ENCODE results near the gene CKLF.

The CKLF gene

DNA sequence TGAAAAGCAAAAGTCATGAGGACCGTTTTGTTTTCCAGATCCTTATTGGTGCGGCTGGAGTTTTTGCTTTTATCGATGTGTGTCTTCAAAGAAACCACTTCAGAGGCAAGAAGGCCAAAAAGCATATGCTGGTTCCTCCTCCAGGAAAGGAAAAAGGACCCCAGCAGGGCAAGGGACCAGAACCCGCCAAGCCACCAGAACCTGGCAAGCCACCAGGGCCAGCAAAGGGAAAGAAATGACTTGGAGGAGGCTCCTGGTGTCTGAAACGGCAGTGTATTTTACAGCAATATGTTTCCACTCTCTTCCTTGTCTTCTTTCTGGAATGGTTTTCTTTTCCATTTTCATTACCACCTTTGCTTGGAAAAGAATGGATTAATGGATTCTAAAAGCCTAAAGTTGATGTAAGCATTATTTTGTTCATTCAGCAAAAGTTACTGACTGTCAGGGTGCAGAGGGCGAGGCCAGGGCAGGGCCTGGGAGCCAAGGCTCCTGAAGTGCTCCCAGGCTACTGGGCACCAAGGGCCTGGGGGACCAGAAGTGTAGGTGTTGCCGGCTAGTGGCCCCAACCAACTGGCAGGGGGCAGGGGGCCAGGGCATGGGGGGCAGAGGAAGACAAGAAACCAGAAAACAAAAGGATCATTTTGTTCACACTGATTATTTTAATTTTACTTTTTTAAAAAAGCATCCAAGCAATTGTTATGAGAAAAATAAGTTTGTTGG, 35.7 kb downstream of the CKLF start:
- ChIA-PET POLR2A (no interaction called here), CTCF (no interaction called here)
- TF ChIP-seq, protein P1, sequence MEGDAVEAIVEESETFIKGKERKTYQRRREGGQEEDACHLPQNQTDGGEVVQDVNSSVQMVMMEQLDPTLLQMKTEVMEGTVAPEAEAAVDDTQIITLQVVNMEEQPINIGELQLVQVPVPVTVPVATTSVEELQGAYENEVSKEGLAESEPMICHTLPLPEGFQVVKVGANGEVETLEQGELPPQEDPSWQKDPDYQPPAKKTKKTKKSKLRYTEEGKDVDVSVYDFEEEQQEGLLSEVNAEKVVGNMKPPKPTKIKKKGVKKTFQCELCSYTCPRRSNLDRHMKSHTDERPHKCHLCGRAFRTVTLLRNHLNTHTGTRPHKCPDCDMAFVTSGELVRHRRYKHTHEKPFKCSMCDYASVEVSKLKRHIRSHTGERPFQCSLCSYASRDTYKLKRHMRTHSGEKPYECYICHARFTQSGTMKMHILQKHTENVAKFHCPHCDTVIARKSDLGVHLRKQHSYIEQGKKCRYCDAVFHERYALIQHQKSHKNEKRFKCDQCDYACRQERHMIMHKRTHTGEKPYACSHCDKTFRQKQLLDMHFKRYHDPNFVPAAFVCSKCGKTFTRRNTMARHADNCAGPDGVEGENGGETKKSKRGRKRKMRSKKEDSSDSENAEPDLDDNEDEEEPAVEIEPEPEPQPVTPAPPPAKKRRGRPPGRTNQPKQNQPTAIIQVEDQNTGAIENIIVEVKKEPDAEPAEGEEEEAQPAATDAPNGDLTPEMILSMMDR (IDR thresholded peaks at IDR 0.05; ENCODE audit: insufficient read depth, low read length, missing control alignments) = no peak
- H3K4me3 ChIP-seq (ENCODE audit: low read depth, low read length) = no peak overlapping the region
- no peak for DNase-seq (ENCODE audit: low read depth, low spot score)

DNA sequence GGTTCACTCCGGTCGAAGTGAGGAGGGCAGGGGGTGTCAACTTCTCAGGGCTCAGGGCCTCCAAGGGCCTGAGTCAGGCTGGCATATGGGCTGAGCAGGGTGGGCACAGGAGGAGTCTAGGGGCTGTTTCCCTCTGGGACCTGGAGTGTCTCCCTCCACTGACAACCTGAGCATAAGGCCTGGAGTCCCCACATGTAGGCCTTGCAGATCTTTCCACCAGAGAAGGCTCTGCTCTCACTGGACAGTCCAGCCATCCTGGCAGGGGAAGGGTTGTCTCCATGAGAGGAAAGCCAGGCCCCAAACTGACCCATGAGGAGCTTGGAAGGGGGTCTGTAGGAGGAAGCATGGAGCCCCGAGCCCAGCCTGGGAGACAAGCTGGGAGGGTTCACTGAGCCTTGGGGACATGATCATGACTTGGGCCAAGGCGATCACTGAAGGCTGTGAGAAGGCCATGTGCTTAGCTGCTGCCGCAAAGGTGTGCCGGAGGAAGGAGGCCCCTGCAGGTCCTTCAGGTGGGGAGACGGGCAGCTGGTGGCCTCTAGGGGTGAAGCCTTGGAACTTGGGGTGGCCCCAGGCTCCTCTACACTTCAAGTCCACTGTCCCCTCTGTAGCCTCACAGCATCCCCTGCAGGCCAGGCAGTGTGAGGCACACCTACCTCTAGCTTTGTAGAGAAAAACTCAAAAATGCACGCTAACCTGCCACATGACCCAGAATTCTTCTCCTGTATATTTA, 36.8 kb downstream of the CKLF start:
- ChIA-PET CTCF (interaction anchor here (0.8 to 2.7 kb wide), 4 partner anchors 15 to 183 kb away, joined by 3 to 10 read pairs (median 4); partner anchors contain the start of gene CMTM3), POLR2A (no interaction called here)
- DNase-seq (ENCODE audit: low read depth, low spot score) = no peak

DNA sequence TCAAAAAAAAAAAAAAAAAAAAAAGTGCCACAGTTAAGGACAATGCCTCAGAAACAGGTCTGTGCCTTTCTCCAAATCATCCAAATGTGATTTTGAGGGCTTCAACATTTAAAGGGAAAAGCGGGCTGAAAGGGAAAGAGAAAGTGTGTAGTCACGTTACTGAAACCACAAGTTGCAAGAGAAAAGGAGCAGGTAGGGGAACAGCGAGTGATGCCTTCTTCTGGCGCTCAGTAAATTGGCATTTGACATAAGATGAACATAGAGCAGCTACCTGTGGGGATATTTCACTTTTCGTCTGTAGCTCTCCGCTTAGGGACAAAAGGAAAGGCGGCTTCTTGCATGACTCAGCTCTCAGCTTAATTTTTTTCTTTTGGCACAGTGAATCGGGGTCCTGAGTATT, 37.9 kb downstream of the CKLF start:
- TF ChIP-seq, protein P1 (IDR thresholded peaks at IDR 0.05; ENCODE audit: insufficient read depth, low read length, missing control alignments) = no peak
- DNase-seq (ENCODE audit: low read depth, low spot score) = no peak
- POLR2A ChIA-PET = no interaction called here
- CTCF ChIA-PET = interaction anchor here (0.6 to 2.7 kb wide), 3 partner anchors 9 to 13 kb away, joined by 3 to 10 read pairs (median 3); partner anchors contain the start of genes CMTM2 and CMTM3
- H3K4me3 ChIP-seq (ENCODE audit: low read depth, low read length) = no peak overlapping the region

More for the DNA sequence above, 36.8 kb downstream of the CKLF start:
- H3K4me3 ChIP-seq (ENCODE audit: low read depth, low read length) = no peak overlapping the region
- TF ChIP-seq, protein P1 (IDR thresholded peaks at IDR 0.05; ENCODE audit: insufficient read depth, low read length, missing control alignments) = peak; percentile 46

DNA sequence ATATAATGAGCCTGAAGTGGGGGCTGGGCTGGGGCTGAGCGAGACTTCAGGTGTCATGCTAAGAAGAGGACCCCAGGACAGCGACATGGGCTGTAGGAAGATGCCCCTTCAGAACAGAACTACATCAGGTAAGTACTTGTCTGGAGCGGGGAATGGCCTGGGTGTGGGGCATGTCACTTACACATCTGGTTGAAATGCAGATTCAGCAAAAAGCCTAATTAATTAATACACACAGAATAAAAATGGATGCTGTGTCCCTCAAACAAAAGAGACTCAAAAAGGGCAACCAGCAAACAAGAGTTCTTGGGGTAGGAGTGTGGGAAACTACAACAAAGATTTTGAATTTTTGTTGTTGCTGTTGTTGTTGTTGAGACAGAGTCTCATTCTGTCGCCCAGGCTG, 38.6 kb downstream of the CKLF start:
- no peak for DNase-seq (ENCODE audit: low read depth, low spot score)
- ChIA-PET CTCF (interaction anchor here (0.5 to 2.7 kb wide), 4 partner anchors 8 to 81 kb away, joined by 3 to 10 read pairs (median 3); partner anchors contain the start of genes CMTM2 and CMTM3), POLR2A (no interaction called here)
- TF ChIP-seq, protein P1 (IDR thresholded peaks at IDR 0.05; ENCODE audit: insufficient read depth, low read length, missing control alignments) = no peak
- no peak overlapping the region for H3K4me3 ChIP-seq (ENCODE audit: low read depth, low read length)

DNA sequence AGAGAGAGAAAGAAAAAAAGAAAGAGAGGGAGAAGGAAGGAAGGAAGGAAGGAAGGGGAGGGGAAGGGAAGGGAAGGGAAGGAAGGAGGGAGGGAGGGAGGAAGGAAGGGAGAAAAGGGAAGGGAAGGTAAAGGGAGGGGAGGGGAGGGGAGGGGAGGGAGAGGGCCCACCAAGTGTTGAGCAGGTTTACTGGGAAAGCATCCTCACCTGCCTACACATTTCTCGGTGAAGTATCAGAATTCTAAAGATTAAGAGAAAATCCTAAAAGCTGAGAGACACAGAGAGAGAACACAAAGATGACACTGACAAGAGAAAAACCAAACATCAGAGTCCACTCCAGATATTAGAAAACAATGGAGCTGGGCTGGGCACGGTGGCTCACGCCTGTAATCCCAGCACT, 39.9 kb downstream of the CKLF start:
- TF ChIP-seq, protein P1 (IDR thresholded peaks at IDR 0.05; ENCODE audit: insufficient read depth, low read length, missing control alignments) = no peak
- CTCF ChIA-PET = no interaction called here
- H3K4me3 ChIP-seq (ENCODE audit: low read depth, low read length) = no peak overlapping the region
- POLR2A ChIA-PET = no interaction called here
- no peak for DNase-seq (ENCODE audit: low read depth, low spot score)

DNA sequence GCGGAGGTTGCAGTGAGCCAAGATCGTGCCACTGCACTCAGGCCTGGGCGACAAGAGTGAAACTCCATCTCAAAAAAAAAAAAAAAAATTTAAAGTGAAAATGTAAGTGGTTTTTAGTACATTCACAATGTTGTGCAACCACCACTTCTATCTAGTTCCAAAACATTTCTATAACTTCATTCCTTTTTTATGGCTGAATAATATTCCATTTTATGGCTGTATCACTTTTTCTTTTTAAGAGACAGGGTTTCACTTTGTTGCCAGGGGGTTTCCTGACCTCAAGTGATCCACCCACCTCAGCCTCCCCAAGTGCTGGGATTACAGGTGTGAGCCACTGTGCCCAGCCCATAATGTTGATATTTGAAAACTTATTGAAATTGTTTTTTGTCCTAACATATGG, 40.4 kb downstream of the CKLF start:
- ChIA-PET POLR2A (no interaction called here), CTCF (no interaction called here)
- no peak overlapping the region for H3K4me3 ChIP-seq (ENCODE audit: low read depth, low read length)
- TF ChIP-seq, protein P1 (IDR thresholded peaks at IDR 0.05; ENCODE audit: insufficient read depth, low read length, missing control alignments) = no peak
- no peak for DNase-seq (ENCODE audit: low read depth, low spot score)
